Endothelial cell of umbilical vein (primary cell): ENCODE measurements around the gene KIF2C. TPM values are rescaled to one million over a fixed set of nuclear protein-coding genes. Genes with fewer than 3 reads are reported as not detected.

Experiments
- BruUV-seq: library from RNA; stranded (reverse); fragments of 400-500 nt; replicated peaks from 2 replicates; lab custom pipeline; 2021; lab: Mats Ljungman, UMichigan
- CTCF ChIA-PET: fragments of 300-600, 350-600 bp; sonication (Branson Sonifier 250); formaldehyde crosslinking; loops from one replicate; lab custom pipeline; 2021; ENCODE audit warnings: antibody characterized with exemption, inconsistent platforms; lab: Charles Lee
- POLR2A ChIA-PET: fragments of 300-600, 350-600 bp; sonication (Branson Sonifier 250); formaldehyde crosslinking; loops from one replicate; lab custom pipeline; 2021; ENCODE audit warnings: antibody characterized with exemption, inconsistent platforms; lab: Charles Lee
- DNase-seq: peaks from one replicate; pipeline ENCODE4 v3.0.0-alpha.2; 2011; ENCODE audit warnings: low read depth, low spot score
- FAIRE-seq: peaks from 2 replicates; lab custom pipeline; 2011; peaks lifted over from hg19 to GRCh38; lab: Jason Lieb, UNC
- H2AFZ ChIP-seq: 2 replicates; pipeline ENCODE4 v1.6.0; 2012; ENCODE audit warnings: low read depth, low read length, control low read depth, inconsistent platforms
- H3K27ac ChIP-seq: 2 replicates; pipeline ENCODE4 v1.5.1; 2011; ENCODE audit warnings: low read depth, mild to moderate bottlenecking, control low read depth, low read length, moderate library complexity; ENCODE audit not compliant: insufficient read depth
- H3K27me3 ChIP-seq, 2 experiments: 2 replicates each; pipeline versions ENCODE4 v1.6.0 to v1.6.1; 2011; ENCODE audit warnings: low read length in 2 of 2, mixed read lengths in 1 of 2; ENCODE audit not compliant: control insufficient read depth in 2 of 2, insufficient read depth in 2 of 2
- H3K36me3 ChIP-seq, 2 experiments: 2 replicates in 1 of 2; 3 replicates in 1 of 2; pipeline ENCODE4 v1.5.1; 2011; ENCODE audit warnings: low read length in 2 of 2, mild to moderate bottlenecking in 1 of 2, moderate library complexity in 1 of 2; ENCODE audit not compliant: control insufficient read depth in 2 of 2, insufficient read depth in 2 of 2; ENCODE audit errors: extremely low read depth in 1 of 2
- H3K4me1 ChIP-seq: 3 replicates; pipeline ENCODE4 v1.5.1; 2011; ENCODE audit warnings: mild to moderate bottlenecking, low read length; ENCODE audit not compliant: control insufficient read depth, insufficient read depth; ENCODE audit errors: extremely low read depth
- H3K4me2 ChIP-seq: 2 replicates; pipeline ENCODE4 v1.6.1; 2011; ENCODE audit warnings: low read length, control low read depth, mixed read lengths; ENCODE audit not compliant: insufficient read depth
- H3K4me3 ChIP-seq, 3 experiments: fragments of 200-600 bp in 1 of 3; sonication (generic), shearing (Covaris generic) in 1 of 3; replicated peaks in 1 of 3; 2 replicates each; pipeline ENCODE4 v1.5.1; 2011 to 2016; ENCODE audit warnings: control low read depth in 3 of 3, low read length in 3 of 3, mild to moderate bottlenecking in 2 of 3, inconsistent platforms in 1 of 3, low read depth in 1 of 3, moderate library complexity in 1 of 3; ENCODE audit not compliant: insufficient read depth in 1 of 3
- H3K79me2 ChIP-seq: 2 replicates; pipeline ENCODE4 v1.6.0; 2012; ENCODE audit warnings: low read length, inconsistent platforms; ENCODE audit not compliant: control insufficient read depth, insufficient read depth
- H3K9ac ChIP-seq: replicated peaks from 2 replicates; pipeline ENCODE3; 2011; ENCODE audit warnings: low read length, control low read depth; ENCODE audit not compliant: insufficient read depth; ENCODE audit errors: extremely low read depth
- H3K9me1 ChIP-seq: replicated peaks from 3 replicates; pipeline ENCODE4 v1.6.0; 2011; ENCODE audit warnings: mild to moderate bottlenecking, low read length; ENCODE audit not compliant: control insufficient read depth, insufficient read depth; ENCODE audit errors: extremely low read depth
- H3K9me3 ChIP-seq: replicated peaks from 2 replicates; pipeline ENCODE4 v1.5.1; 2012; ENCODE audit warnings: low read length, inconsistent platforms; ENCODE audit not compliant: control insufficient read depth, insufficient read depth
- H4K20me1 ChIP-seq: replicated peaks from 2 replicates; pipeline ENCODE3; 2011; ENCODE audit warnings: mild to moderate bottlenecking, low read length; ENCODE audit not compliant: control insufficient read depth, insufficient read depth; ENCODE audit errors: extremely low read depth
- FOS ChIP-seq: IDR thresholded peaks from 2 replicates; pipeline ENCODE4 v1.6.1; 2011; ENCODE audit warnings: mild to moderate bottlenecking, low read length, moderate library complexity, borderline replicate concordance; ENCODE audit not compliant: insufficient read depth
- JUN ChIP-seq: IDR thresholded peaks from 2 replicates; pipeline ENCODE4 v1.6.1; 2011; ENCODE audit warnings: borderline replicate concordance, low read depth; ENCODE audit not compliant: insufficient read length, insufficient read depth
- POLR2A ChIP-seq: IDR thresholded peaks from 2 replicates; pipeline ENCODE4 v1.6.1; 2012; ENCODE audit warnings: low read depth, mild to moderate bottlenecking, control low read depth, low read length
- dilution Hi-C: fragments of 300-500 bp; cut with MboI; formaldehyde crosslinking; loops from one replicate; pipeline ENCODE4 v1.15.0; 2019; ENCODE audit warnings: low sequenced_read_pairs; ENCODE audit not compliant: extremely low pct_ligation_motif_present
- intact Hi-C: fragments of 100-400 bp; cut with micrococcal nuclease; formaldehyde crosslinking; loops from one replicate; pipeline ENCODE4 v1.10.0; 2022
- polyA plus RNA-seq, 4 experiments: library from polyadenylated mRNA; depleted of rRNA in 3 of 4; stranded (reverse) in 3 of 4; unstranded in 1 of 4; fragments of >200 nt; gene quantifications; 2 replicates each; pipeline versions ENCODE4 v1.2.1 to v1.2.3, GENCODE V29; 2011 to 2012; ENCODE audit warnings: missing spikeins in 1 of 4
- total RNA-seq: library from RNA; stranded (reverse); gene quantifications from 2 replicates; pipeline ENCODE4 v1.2.3, GENCODE V29; 2021
- TF ChIP-seq, protein P1 (sequence below), 2 donors: IDR thresholded peaks; 1 replicate in 1 of 2; 2 replicates in 1 of 2; pipeline ENCODE4 v1.5.1; 2011; ENCODE audit warnings: low read length in 2 of 2, mild to moderate bottlenecking in 2 of 2, moderate library complexity in 2 of 2, control low read depth in 1 of 2, inconsistent platforms in 1 of 2, low read depth in 1 of 2; ENCODE audit not compliant: insufficient read depth in 1 of 2; ENCODE audit errors: extremely low read depth in 1 of 2

Gene KIF2C
- total and polyA plus RNA-seq, 2 donors (not counting 3 experiments of a cell fraction or from before 2014, with no cell fraction given) = 27.1 to 53.7 TPM

DNA sequence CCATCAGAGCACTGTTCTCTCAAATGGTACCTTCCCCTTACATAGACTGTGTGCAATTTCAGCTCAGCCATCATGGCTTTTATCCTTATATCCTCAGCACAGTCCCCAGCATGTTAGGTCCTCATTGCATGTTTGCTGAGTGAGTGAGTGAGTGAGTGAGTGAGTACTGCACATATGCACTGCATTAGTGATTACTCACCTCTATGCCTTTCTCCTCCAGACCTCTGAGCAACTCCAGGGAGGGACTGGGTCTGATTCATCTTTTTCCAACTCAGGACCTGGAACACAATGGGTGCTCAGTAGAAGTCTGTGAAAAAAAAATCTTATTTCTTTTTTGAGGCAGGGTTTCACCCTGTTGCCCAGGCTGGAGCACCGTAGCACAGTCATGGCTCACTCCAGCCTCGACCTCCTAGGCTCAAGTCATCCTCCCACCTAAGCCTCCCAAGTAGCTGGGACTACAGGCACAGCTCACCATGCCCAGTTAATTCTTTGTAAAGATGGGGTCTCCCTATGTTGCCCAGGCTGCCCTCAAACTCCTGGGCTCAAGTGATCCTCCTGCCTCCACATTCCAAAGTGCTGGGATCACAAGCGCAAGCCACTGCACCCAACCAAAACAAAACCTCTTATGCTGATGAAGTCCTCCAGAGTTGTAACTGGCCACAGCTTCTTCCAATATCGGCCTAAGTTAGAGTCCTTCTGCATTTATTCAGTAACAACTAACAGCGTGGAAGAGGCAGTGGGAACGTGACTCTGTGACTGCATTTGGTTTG is 32.3 kb upstream of the KIF2C start:
- ChIA-PET CTCF (interaction anchor here (1.5 kb wide), 1 partner anchor 10 kb away, joined by 6 read pairs; no protein-coding TSS in a partner anchor), POLR2A (no interaction called here)
- Histone ChIP-seq H2AFZ (no peak overlapping the region), H3K36me3 (no peaks in the 10 kb centered on the region), H3K9me3 (no peaks in the 10 kb centered on the region), H3K9me1 (no peaks in the 10 kb centered on the region), H3K9ac (no peak overlapping the region), H4K20me1 (no peaks in the 10 kb centered on the region), H3K27ac (no peak overlapping the region), H3K4me1 (peaks cover 2% of the 10 kb centered on the region), H3K4me2 (no peak overlapping the region), H3K79me2 (no peaks in the 10 kb centered on the region), H3K4me3 (no peak overlapping the region), H3K27me3 (peaks cover 2 to 5% of the 10 kb centered on the region in 2 experiments)
- FAIRE-seq (no peak), DNase-seq (peak; percentile 20)
- intact Hi-C loops (no loop called here), dilution Hi-C loops (no loop called here)
- BruUV-seq = no TSS peak
- TF ChIP-seq FOS (peak; percentile 61), POLR2A (no peak)

DNA sequence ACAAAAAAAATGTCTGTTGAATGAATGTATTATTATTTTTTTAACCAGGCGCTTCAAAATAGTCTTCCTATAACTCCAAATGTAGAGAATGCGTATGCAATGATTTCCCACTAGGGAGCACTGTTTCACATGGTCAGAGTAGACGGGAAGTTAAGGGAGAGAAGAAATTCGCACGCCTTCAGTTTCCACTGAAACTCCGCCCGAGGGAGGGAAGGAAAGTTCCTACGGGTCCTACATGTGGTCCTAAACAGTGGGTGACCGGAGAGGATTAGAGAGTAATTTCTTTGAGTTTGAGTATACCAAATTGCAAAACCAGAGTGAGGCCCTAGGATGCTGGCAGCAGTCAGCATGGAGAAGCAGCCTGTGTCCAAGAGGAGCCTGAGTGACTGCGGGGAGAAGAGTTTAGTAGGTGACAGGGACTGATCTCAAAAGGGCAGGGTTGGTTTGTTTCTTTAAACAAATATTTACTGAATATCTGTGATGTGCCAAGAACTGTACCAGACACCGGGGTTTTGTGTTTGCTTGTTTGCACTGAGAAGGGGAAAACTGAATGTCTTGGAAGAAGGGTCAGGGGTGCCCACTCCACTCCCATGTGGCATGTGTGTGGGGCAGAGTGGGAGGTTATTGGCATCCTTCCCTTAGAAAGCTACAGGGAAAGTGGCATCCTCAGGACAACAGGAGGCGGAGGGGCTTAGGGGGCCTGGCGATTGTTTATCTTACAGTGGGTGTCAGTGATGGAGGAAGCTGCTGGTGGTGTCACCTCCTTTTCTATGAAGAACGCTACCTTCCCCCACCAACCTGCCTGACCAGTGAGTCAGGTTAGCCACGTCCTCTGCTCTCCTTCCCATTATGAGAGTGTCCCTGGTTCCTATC is 31.4 kb upstream of the KIF2C start:
- FAIRE-seq (peak; percentile 95), DNase-seq (peak; percentile 61)
- H3K27ac ChIP-seq = no peak overlapping the region
- H3K4me3 ChIP-seq = no peak overlapping the region
- peaks cover 2% of the 10 kb centered on the region for H3K4me1 ChIP-seq
- peak overlapping the region; percentile 88 for H2AFZ ChIP-seq
- ChIA-PET CTCF (interaction anchor here (0.7 to 1.1 kb wide), 3 partner anchors 17 to 55 kb away, joined by 3 to 6 read pairs (median 3); no protein-coding TSS in a partner anchor), POLR2A (no interaction called here)
- peak overlapping the region; percentile 64 for H3K4me2 ChIP-seq
- H3K9ac ChIP-seq = no peak overlapping the region
- no TSS peak for BruUV-seq
- intact Hi-C loops = no loop called here
- no peaks in the 10 kb centered on the region for H4K20me1 ChIP-seq
- dilution Hi-C loops = no loop called here
- H3K9me3 ChIP-seq = no peaks in the 10 kb centered on the region
- H3K9me1 ChIP-seq = no peaks in the 10 kb centered on the region
- H3K36me3 ChIP-seq = no peaks in the 10 kb centered on the region
- H3K27me3 ChIP-seq = peaks cover 2 to 5% of the 10 kb centered on the region in 2 experiments
- H3K79me2 ChIP-seq = no peaks in the 10 kb centered on the region
- no peak for TF ChIP-seq JUN
- TF ChIP-seq, protein P1, sequence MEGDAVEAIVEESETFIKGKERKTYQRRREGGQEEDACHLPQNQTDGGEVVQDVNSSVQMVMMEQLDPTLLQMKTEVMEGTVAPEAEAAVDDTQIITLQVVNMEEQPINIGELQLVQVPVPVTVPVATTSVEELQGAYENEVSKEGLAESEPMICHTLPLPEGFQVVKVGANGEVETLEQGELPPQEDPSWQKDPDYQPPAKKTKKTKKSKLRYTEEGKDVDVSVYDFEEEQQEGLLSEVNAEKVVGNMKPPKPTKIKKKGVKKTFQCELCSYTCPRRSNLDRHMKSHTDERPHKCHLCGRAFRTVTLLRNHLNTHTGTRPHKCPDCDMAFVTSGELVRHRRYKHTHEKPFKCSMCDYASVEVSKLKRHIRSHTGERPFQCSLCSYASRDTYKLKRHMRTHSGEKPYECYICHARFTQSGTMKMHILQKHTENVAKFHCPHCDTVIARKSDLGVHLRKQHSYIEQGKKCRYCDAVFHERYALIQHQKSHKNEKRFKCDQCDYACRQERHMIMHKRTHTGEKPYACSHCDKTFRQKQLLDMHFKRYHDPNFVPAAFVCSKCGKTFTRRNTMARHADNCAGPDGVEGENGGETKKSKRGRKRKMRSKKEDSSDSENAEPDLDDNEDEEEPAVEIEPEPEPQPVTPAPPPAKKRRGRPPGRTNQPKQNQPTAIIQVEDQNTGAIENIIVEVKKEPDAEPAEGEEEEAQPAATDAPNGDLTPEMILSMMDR (IDR thresholded peaks at IDR 0.05; ENCODE audit: extremely low read depth in 1 of 2, insufficient read depth in 1 of 2, low read depth in 1 of 2, low read length in 2 of 2) = peak; percentile 61 to 63
